HG02588 (cell line): ENCODE measurements around the gene GUCY2D.
"Not testable (repeated sequence)": the region's sequence is repeated elsewhere in the genome, so short reads cannot be mapped to it uniquely, and the experiment has no call there.

Experiments used
- ATAC-seq: cut with Tn5 transposase; IDR thresholded peaks from one replicate; pipeline ENCODE4 v1.9.1; 2021; ENCODE audit warnings: mild to moderate bottlenecking, moderate library complexity; ENCODE audit not compliant: unreplicated experiment

GUCY2D gene

GRCh38 chr17:8015236-8015956 is 13.0 kb downstream of the GUCY2D start:
- ATAC-seq, result no peak

GRCh38 chr17:8015957-8016631 is 13.7 kb downstream of the GUCY2D start:
- no peak for ATAC-seq

GRCh38 chr17:8016632-8017424 is 14.4 kb downstream of the GUCY2D start:
- ATAC-seq, result no peak

GRCh38 chr17:8018436-8018835 is 16.0 kb downstream of the GUCY2D start:
- ATAC-seq, result no peak

- no peak for ATAC-seq
These were observed 16.8 kb downstream of the GUCY2D start for GRCh38 chr17:8019166-8019565.

- no peak for ATAC-seq
These were observed 17.5 kb downstream of the GUCY2D start for GRCh38 chr17:8019665-8020650.

- ATAC-seq, result no peak
These were observed 18.6 kb downstream of the GUCY2D start for GRCh38 chr17:8020776-8021564.

GRCh38 chr17:8021565-8022359 is 19.3 kb downstream of the GUCY2D start:
- ATAC-seq, result no peak

- ATAC-seq, result no peak
These were observed 20.1 kb downstream of the GUCY2D start for GRCh38 chr17:8022360-8023003.

- ATAC-seq, result not testable (repeated sequence)
These were observed 21.7 kb downstream of the GUCY2D start for GRCh38 chr17:8024161-8024560.

GRCh38 chr17:8025176-8025911 is 22.9 kb downstream of the GUCY2D start:
- no peak for ATAC-seq

GRCh38 chr17:8029121-8029520 is 26.7 kb downstream of the GUCY2D start:
- ATAC-seq, result no peak

- ATAC-seq, result no peak
These were observed 28.8 kb downstream of the GUCY2D start for GRCh38 chr17:8031261-8031661.

- no peak for ATAC-seq
These were observed 29.5 kb downstream of the GUCY2D start for GRCh38 chr17:8031950-8032349.

- ATAC-seq, result no peak
These were observed 30.0 kb downstream of the GUCY2D start for GRCh38 chr17:8032442-8032841.

GRCh38 chr17:8038954-8039610 is 36.7 kb downstream of the GUCY2D start, which contains the start of gene ALOX15B:
Gene ALOX15B, plus strand, starts transcription at chr17:8039059. Its CDS starts 97 bp downstream, at chr17:8039156.
- no peak for ATAC-seq

- ATAC-seq, result no peak
These were observed 37.3 kb downstream of the GUCY2D start for GRCh38 chr17:8039611-8040168.
